ENCODE data around the gene KLHL6.

Gene KLHL6, protein sequence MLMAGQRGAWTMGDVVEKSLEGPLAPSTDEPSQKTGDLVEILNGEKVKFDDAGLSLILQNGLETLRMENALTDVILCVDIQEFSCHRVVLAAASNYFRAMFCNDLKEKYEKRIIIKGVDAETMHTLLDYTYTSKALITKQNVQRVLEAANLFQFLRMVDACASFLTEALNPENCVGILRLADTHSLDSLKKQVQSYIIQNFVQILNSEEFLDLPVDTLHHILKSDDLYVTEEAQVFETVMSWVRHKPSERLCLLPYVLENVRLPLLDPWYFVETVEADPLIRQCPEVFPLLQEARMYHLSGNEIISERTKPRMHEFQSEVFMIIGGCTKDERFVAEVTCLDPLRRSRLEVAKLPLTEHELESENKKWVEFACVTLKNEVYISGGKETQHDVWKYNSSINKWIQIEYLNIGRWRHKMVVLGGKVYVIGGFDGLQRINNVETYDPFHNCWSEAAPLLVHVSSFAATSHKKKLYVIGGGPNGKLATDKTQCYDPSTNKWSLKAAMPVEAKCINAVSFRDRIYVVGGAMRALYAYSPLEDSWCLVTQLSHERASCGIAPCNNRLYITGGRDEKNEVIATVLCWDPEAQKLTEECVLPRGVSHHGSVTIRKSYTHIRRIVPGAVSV

DNA sequence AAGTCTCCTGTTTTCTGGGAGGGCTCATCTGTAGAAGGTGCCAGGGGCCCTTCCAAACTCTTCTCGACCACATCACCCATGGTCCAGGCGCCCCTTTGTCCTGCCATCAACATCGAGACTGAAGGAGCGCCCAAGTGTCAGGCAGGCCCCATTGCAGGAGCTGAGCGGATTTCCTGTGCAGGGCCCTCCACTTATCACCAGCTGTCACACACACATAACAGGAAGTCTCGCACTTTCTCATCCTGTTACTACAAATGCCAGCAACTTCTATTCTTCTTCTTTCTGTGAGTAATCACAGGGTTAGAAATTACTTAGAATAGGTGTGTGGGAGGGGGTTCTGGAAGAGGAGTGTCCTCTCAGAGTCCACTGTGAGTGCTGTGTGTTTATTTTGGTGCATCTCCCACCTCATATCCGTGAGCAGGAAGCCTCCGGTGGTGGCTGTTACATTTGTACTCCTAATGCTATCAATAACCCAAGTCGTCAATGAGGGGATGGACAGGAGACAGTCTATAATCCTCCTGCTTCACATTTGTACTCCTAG is at the start of gene KLHL6:
TSS of gene KLHL6 (minus strand) at position 166 of the 541 bp plus-strand sequence. CDS start at position 113, 53 bp downstream.
- in situ Hi-C loops (cut with HindIII; ENCODE audit: low pct_ligation_motif_present, low pct_unique_long_range_greater_than_20kb, low sequenced_read_pairs) = no loop called here
- DNase-seq = no peak

DNA sequence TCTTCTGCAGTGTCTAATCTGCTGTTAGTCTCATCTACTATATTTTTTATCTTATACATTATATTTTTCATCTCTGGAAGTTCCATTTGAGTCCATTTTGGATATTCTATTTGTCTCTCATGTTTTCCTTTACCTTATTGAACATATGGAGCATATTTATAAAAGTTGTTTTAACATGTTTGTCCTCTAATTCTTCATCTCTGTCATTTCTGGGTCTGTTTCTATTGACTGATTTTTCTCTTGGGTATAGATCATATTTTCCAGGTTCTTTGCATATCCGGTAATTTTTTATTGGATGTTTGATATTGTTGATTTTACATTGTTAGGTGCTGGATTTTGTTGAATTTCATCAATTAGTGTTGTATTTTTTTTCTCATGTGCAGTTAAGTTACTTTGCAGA is 42.5 kb upstream of the KLHL6 start:
- DNase-seq = no peak
- in situ Hi-C loops (cut with HindIII; ENCODE audit: low pct_ligation_motif_present, low pct_unique_long_range_greater_than_20kb, low sequenced_read_pairs) = no loop called here

DNA sequence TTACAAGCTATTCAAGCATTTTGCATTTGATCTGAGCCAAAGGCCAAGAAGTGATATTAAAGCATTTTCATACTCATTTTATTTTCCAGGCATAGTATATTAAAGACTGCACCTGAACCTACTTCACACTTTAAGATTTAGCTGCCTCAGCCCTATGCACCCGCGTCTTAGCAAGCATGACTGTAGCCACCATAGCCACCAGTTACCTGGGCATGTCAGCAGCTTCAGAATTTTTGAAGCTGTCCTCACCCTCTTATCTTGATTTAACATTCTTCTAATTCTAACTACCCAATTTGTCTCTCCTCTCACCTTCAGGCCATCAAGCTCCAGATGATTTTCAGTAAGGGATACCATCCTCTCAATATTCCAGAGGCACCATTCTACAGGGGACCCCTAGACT is 39.1 kb upstream of the KLHL6 start:
- in situ Hi-C loops (cut with HindIII; ENCODE audit: low pct_ligation_motif_present, low pct_unique_long_range_greater_than_20kb, low sequenced_read_pairs) = no loop called here
- DNase-seq = no peak

DNA sequence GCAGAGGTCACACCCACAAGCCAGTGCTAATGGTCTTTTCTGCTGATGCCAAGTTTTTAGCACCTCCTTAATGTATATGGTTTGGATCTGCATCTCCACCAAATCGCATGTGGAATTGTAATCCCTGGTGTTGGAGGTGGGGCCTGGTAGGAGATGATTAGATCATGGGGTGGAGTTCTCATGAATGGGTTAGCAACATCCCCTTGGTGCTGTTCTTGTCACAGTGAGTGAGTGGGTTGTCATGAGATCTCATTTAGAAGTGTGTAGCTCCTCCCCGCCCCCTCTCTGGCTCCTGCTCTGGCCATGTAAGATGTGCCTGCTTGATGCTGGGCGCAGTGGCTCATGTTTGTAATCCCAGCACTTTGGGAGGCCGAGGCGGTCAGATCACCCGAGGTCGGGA is 37.3 kb upstream of the KLHL6 start:
- in situ Hi-C loops (cut with HindIII; ENCODE audit: low pct_ligation_motif_present, low pct_unique_long_range_greater_than_20kb, low sequenced_read_pairs) = no loop called here
- no peak for DNase-seq

DNA sequence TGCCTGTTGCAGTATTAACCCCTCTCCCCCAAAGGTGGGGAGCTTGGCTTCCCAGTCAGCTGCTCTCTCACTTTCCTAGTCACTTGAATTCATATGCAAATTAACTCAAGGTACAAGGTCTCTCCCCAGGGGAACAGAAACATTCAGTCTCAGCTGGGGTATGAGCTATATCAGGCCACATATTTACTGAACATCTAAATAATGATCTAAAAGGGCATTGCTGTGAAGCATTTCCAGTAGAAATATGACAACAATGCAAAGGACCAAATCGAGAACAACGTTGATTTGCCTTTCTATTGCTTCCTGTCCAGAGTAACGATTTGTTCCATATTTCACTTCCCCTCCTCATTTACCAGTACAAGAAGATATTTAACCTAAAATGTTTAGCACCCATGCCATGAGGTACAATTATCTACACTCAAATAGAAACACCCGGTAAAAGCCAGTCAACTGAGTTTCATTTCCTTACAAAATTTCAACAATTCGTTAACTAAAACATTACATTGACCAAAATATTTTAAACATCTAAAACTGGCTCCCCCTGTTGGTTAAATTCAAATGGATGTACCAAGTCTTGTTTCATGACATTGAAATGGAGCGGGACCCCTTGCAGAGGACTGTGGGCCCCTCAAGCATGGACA is 36.5 kb upstream of the KLHL6 start:
- in situ Hi-C loops (cut with HindIII; ENCODE audit: low pct_ligation_motif_present, low pct_unique_long_range_greater_than_20kb, low sequenced_read_pairs) = no loop called here
- DNase-seq = no peak

DNA sequence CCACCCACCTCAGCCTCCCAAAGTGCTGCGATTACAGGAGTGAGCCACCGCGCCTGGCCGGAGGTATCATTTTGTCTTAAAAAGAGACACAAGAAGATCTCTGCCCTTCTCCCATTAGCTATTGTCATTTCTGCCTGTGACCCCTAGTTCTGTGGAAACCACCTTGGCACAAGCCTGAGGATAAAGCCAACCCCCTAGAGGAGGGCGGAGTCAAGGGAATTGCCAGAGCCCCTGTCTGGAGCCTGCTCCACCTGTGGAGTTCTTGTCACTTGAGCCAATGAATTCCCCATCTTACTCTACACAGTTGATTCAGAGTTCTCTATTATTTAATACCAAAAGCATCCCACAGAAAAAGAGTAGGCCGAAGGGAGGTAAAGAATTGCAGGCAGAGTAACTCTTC is 34.9 kb upstream of the KLHL6 start:
- no peak for DNase-seq
- in situ Hi-C loops (cut with HindIII; ENCODE audit: low pct_ligation_motif_present, low pct_unique_long_range_greater_than_20kb, low sequenced_read_pairs) = no loop called here

DNA sequence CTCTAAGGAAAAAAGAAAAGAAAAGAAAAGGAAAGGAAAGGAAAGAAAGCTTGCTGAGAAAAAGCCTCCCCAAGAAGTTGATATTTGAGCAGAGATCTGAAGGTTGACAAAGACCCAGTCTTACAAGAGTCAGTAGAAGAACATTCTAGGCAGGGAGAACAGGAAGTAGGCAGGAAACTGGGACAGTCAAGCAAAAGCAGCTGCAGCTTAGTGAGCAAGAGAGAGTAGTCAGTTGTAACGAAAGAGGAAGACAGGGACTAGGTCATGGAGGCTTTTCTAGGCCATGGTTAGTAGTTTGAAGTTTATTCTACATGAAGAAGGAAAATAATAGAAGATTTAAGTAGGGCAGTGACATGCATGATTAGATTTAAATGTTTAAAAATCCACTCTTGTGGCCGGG is 31.8 kb upstream of the KLHL6 start:
- no peak for DNase-seq
- in situ Hi-C loops (cut with HindIII; ENCODE audit: low pct_ligation_motif_present, low pct_unique_long_range_greater_than_20kb, low sequenced_read_pairs) = no loop called here

DNA sequence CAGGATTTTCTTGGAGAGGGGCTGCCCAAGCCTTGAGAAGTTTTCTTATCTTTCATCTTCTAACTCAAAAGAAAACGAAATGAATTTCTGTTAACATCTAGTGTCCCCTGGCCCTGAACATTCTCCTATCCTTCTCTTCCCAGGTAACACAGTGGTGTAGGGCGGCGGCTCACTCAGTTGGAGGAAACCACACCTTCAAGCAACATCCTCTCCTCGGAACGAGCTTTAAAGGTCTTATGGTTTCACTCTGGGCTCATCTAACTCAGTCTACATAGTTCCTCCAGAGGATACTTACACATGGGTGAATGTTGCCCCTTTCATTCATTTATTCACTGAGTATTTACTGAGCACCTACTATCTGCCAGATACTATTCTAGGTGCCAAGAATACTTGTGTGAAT is 31.0 kb upstream of the KLHL6 start:
- in situ Hi-C loops (cut with HindIII; ENCODE audit: low pct_ligation_motif_present, low pct_unique_long_range_greater_than_20kb, low sequenced_read_pairs) = no loop called here
- no peak for DNase-seq

DNA sequence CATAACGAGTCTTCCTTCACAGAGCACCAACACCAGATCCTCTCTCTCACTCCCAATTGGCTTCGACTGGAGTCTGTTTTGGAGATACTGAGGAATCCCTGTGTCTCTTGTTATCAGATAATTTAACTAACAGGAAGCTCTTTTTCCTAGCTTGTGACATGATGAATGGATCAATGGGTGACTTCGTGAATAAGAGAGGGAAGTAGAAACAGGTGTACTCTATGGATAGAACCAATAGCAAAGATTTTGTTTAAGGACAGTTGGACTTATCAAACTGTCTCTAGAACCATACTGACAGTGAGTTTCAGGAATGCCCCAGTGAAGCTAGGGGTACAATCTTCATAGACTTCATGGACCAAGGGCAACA is 29.4 kb upstream of the KLHL6 start:
- no peak for DNase-seq
- in situ Hi-C loops (cut with HindIII; ENCODE audit: low pct_ligation_motif_present, low pct_unique_long_range_greater_than_20kb, low sequenced_read_pairs) = no loop called here

DNA sequence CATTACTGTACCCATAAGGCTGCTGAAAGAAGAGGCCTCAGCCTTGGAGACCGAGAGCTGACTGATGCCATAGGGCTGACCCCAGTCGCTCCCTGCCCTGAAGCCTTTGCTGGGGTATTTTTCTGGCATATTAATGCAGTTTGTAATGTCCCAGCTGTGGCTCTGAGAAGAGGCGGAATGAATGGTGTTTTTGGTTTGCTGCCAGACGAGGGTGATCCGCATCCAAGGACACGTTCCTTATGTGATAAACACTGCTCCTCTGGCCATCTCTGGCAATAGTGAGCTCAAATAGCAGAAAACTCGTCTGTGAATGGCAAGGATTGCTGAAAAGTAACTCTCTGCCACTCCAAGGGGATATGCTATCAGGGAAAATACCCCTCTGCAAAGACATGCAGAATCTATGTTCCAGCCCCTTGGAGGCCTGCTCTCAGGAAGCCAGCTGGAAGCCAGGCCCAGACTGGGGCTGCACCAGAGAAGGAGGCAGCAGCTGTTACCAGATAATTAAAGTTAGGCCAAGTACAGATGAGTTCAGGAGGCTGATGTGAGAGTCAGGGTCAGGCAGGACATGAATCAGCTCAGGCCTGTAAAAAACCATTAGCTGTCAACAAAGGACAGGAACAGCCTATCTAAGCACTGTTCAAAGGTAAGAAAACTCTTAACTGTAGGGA is 28.9 kb upstream of the KLHL6 start:
- in situ Hi-C loops (cut with HindIII; ENCODE audit: low pct_ligation_motif_present, low pct_unique_long_range_greater_than_20kb, low sequenced_read_pairs) = no loop called here
- no peak for DNase-seq

DNA sequence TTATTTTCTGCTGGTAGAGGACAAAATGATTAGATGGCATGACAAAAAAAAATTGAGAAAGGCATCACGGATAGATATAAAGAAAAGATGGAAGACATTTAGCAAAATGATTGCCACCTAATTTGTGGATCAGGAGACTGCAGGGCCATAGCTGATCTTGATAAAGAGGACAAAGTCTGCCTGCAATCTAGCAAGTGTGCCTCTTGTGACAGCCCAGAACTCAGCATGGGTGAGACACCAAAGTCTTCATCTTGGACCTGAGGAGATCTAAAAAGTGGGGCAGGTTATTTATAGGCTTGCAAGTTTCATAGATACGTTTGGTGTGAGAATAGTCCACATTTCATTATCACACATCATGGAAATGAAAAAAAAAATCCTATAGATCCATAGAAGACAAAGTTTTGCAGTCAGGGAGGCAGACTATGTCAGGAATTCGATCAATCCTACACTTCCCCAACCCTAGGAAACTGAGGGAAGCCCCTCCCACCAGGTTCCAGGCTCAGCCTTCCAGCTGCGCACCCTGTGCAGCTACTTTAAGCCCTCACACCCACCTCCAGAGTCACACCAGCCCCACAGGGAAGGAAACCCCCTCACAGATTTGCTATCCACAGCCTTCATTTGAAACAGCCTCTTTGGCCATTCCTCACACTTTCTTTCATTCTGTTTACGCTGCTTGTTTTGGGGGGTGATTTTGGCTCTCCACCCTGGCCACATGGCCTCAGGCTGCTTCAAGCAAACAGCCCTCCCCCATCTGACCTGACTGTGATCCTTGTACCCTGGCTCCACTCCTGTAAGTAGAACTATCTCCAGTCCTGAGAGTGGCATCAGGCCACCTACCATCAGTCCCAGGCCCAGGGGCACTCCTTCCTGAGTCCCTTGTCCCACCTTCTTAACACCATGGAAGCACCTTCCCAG is 28.1 kb upstream of the KLHL6 start:
- DNase-seq = no peak
- in situ Hi-C loops (cut with HindIII; ENCODE audit: low pct_ligation_motif_present, low pct_unique_long_range_greater_than_20kb, low sequenced_read_pairs) = no loop called here

DNA sequence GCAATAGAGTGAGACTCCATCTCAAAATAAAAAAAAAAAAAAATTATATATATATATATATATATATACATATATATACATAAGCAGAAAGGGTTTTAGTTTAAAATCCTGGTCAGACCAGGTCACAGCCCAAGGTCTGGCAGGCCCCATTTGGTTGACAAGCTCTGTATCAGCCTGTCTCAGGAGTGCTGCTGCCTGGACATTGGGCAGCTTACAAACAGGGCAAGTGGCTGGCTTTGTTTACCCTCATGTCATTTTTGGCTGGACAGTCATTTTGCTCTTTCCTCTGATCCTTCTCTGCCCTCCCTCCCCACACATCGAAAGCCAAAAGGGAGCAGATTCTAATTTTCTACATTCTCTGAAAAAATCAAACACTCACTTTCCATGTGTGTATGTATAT is 26.7 kb upstream of the KLHL6 start:
- no peak for DNase-seq
- in situ Hi-C loops (cut with HindIII; ENCODE audit: low pct_ligation_motif_present, low pct_unique_long_range_greater_than_20kb, low sequenced_read_pairs) = no loop called here

DNA sequence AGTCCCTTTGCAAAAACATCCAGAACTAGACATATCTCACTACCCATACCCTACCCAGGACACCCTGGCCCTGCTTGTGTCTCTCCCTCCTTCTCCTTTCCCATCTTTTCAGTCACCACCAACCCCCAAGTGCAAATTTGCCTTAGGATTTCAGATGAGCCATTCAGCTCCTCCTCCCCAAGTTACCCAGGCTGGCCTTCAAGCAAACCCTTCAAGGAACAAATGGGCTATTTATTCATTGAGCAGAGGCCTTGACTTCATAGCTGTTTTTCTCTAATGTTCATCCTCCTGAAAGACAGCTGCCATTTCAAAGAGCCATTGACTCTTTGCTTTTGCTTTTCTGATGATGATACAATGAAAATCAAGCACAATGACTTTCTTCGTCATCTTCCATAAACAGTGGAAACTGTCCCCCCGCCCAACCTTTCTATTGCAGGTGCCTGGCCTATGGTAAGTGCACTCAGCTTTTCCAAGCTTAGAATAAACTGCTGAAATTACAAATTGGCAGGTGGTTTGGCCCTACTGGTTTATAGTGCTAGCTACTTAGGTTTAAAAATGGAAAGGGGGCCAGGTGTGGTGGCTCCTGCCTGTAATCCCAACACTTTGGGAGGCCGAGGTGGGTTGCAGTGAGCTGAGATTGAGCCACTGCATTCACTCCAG is 26.1 kb upstream of the KLHL6 start:
- in situ Hi-C loops (cut with HindIII; ENCODE audit: low pct_ligation_motif_present, low pct_unique_long_range_greater_than_20kb, low sequenced_read_pairs) = no loop called here
- DNase-seq = no peak

DNA sequence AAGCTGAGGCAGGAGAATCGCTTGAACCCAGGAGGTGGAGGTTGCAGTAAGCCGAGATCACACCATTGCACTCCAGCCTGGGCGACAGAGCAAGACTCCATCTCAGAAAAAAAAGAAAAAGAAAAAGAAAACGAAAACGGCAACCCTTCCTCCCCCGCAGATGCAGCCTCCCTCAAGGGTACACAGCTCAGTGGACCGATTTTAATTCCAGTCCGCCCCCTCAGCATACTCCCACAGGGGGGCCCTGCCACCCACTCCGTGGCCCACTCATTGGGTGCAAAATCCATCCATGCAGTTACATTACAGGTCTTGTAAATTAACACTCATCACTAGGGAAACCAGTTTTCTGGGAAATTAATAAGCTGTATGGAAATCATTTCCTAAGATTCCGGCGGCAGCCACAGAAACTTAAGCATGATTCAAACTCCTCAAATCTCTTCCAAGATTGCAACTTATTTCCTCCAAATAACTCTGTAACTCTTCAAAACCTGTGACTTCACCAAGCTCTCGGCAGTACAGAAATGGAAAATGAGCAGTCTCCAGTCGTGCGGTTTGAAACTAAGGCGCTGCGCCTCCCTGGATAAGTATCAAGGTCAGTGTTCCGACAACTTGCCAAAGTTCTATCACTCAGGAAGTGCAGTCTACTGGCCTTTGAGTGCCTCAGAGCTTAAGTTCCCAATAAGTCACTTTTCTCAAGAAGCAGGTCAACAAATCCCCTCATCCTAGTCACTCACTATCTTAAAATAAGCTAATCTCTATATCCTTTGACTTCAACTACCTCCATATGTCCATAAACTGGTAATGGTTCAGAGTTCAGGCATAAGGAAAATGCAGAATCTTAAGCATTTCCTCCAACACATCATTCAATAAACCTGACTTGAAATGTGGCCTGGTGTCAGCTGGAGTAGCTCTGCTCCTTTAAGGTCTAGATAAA is 24.7 kb upstream of the KLHL6 start:
- in situ Hi-C loops (cut with HindIII; ENCODE audit: low pct_ligation_motif_present, low pct_unique_long_range_greater_than_20kb, low sequenced_read_pairs) = no loop called here
- DNase-seq = no peak

DNA sequence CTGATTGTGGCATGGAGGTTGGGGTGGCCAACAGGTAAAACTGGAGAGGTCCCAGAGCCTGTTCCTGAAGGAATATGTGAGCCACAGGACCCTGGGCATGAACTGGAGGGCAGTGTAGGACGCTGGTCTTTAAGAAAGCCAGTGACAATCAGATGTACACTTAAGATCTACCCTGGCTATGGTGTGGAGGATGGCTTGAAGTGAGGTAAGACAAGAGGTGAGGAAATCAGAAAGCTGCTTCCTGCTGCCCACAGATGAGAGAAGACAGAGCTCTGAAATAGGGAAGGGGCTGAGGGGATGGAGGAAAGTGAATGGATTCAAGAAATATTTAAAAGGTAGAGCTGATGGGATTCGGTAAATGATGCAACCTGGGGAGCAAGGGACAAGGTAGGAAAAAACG is 22.7 kb upstream of the KLHL6 start:
- DNase-seq = no peak
- in situ Hi-C loops (cut with HindIII; ENCODE audit: low pct_ligation_motif_present, low pct_unique_long_range_greater_than_20kb, low sequenced_read_pairs) = no loop called here

DNA sequence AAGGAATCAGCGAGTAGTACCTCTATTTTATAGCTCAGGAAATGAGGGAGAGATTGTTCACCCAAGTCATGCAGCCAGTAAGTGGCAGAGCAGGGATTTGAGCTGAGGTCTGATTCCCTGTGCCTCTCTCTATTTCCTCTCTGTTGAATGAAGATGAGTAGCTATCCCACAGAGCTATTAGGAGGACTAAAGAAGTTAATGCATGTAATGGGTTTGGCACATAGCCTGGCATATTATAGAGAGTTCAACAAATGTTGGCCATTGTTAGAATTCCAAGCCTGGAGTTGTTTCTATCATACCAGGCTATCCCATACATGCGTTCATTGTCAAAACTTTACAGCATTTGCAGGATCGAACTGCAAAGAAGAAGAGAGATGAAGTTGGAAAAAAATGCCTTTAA is 21.8 kb upstream of the KLHL6 start:
- DNase-seq = no peak
- in situ Hi-C loops (cut with HindIII; ENCODE audit: low pct_ligation_motif_present, low pct_unique_long_range_greater_than_20kb, low sequenced_read_pairs) = no loop called here
